ENCODE measurements around the gene RUNX2.

Gene RUNX2

GRCh38 chr6:45504947-45505346 lies 176.8 kb downstream of the RUNX2 start:
- H3K36me3 ChIP-seq (ENCODE audit: control insufficient read depth, insufficient read depth, low read length) = no peaks in the 10 kb centered on the region
- no peaks in the 10 kb centered on the region for H3K9me3 ChIP-seq (ENCODE audit: control insufficient read depth, low read length)
- peaks cover 10% of the 10 kb centered on the region for H3K4me1 ChIP-seq (ENCODE audit: control insufficient read depth, insufficient read depth, low read length)
- H3K4me3 ChIP-seq (ENCODE audit: low read length) = no peak overlapping the region
- no peak overlapping the region for H3K9ac ChIP-seq (ENCODE audit: low read length)
- no peaks in the 10 kb centered on the region for H3K27me3 ChIP-seq (ENCODE audit: control insufficient read depth, insufficient read depth, low read length)

- H3K27me3 ChIP-seq (ENCODE audit: control insufficient read depth, insufficient read depth, low read length) = no peaks in the 10 kb centered on the region
- no peak overlapping the region for H3K4me3 ChIP-seq (ENCODE audit: low read length)
- H3K9me3 ChIP-seq (ENCODE audit: control insufficient read depth, low read length) = no peaks in the 10 kb centered on the region
- H3K9ac ChIP-seq (ENCODE audit: low read length) = no peak overlapping the region
- H3K36me3 ChIP-seq (ENCODE audit: control insufficient read depth, insufficient read depth, low read length) = no peaks in the 10 kb centered on the region
- peaks cover 10% of the 10 kb centered on the region for H3K4me1 ChIP-seq (ENCODE audit: control insufficient read depth, insufficient read depth, low read length)
Measured at GRCh38 chr6:45505470-45505869, 177.3 kb downstream of the RUNX2 start.

- Histone ChIP-seq H3K9ac (ENCODE audit: low read length) (no peak overlapping the region), H3K9me3 (ENCODE audit: control insufficient read depth, low read length) (no peaks in the 10 kb centered on the region), H3K4me1 (ENCODE audit: control insufficient read depth, insufficient read depth, low read length) (peaks cover 10% of the 10 kb centered on the region), H3K36me3 (ENCODE audit: control insufficient read depth, insufficient read depth, low read length) (no peaks in the 10 kb centered on the region), H3K27me3 (ENCODE audit: control insufficient read depth, insufficient read depth, low read length) (no peaks in the 10 kb centered on the region), H3K4me3 (ENCODE audit: low read length) (no peak overlapping the region)
Measured at GRCh38 chr6:45507186-45507585, 179.1 kb downstream of the RUNX2 start.

- no peaks in the 10 kb centered on the region for H3K27me3 ChIP-seq (ENCODE audit: control insufficient read depth, insufficient read depth, low read length)
- no peaks in the 10 kb centered on the region for H3K9me3 ChIP-seq (ENCODE audit: control insufficient read depth, low read length)
Measured at GRCh38 chr6:45509426-45509825, 181.3 kb downstream of the RUNX2 start.

GRCh38 chr6:45512717-45513116 lies 184.6 kb downstream of the RUNX2 start:
- no peaks in the 10 kb centered on the region for H3K27me3 ChIP-seq (ENCODE audit: control insufficient read depth, insufficient read depth, low read length)
- no peak overlapping the region for H3K9ac ChIP-seq (ENCODE audit: low read length)
- H3K36me3 ChIP-seq (ENCODE audit: control insufficient read depth, insufficient read depth, low read length) = no peaks in the 10 kb centered on the region
- H3K4me1 ChIP-seq (ENCODE audit: control insufficient read depth, insufficient read depth, low read length) = peaks cover 6% of the 10 kb centered on the region
- no peaks in the 10 kb centered on the region for H3K9me3 ChIP-seq (ENCODE audit: control insufficient read depth, low read length)
- H3K4me3 ChIP-seq (ENCODE audit: low read length) = no peak overlapping the region

More at GRCh38 chr6:45509426-45509825, 181.3 kb downstream of the RUNX2 start:
- no peak overlapping the region for H3K4me3 ChIP-seq (ENCODE audit: low read length)
- no peak overlapping the region for H3K9ac ChIP-seq (ENCODE audit: low read length)
- no peaks in the 10 kb centered on the region for H3K36me3 ChIP-seq (ENCODE audit: control insufficient read depth, insufficient read depth, low read length)
- H3K4me1 ChIP-seq (ENCODE audit: control insufficient read depth, insufficient read depth, low read length) = peaks cover 12% of the 10 kb centered on the region

- Histone ChIP-seq H3K27me3 (ENCODE audit: control insufficient read depth, insufficient read depth, low read length) (no peaks in the 10 kb centered on the region), H3K9ac (ENCODE audit: low read length) (no peak overlapping the region), H3K4me3 (ENCODE audit: low read length) (no peak overlapping the region), H3K4me1 (ENCODE audit: control insufficient read depth, insufficient read depth, low read length) (peaks cover 6% of the 10 kb centered on the region), H3K9me3 (ENCODE audit: control insufficient read depth, low read length) (no peaks in the 10 kb centered on the region), H3K36me3 (ENCODE audit: control insufficient read depth, insufficient read depth, low read length) (no peaks in the 10 kb centered on the region)
Measured at GRCh38 chr6:45513213-45513618, 185.1 kb downstream of the RUNX2 start.

GRCh38 chr6:45513843-45514242 lies 185.7 kb downstream of the RUNX2 start:
- Histone ChIP-seq H3K9me3 (ENCODE audit: control insufficient read depth, low read length) (no peaks in the 10 kb centered on the region), H3K4me1 (ENCODE audit: control insufficient read depth, insufficient read depth, low read length) (peaks cover 6% of the 10 kb centered on the region), H3K9ac (ENCODE audit: low read length) (no peak overlapping the region), H3K36me3 (ENCODE audit: control insufficient read depth, insufficient read depth, low read length) (no peaks in the 10 kb centered on the region), H3K4me3 (ENCODE audit: low read length) (no peak overlapping the region), H3K27me3 (ENCODE audit: control insufficient read depth, insufficient read depth, low read length) (no peaks in the 10 kb centered on the region)

- H3K27me3 ChIP-seq (ENCODE audit: control insufficient read depth, insufficient read depth, low read length) = no peaks in the 10 kb centered on the region
- H3K9ac ChIP-seq (ENCODE audit: low read length) = no peak overlapping the region
- H3K36me3 ChIP-seq (ENCODE audit: control insufficient read depth, insufficient read depth, low read length) = no peaks in the 10 kb centered on the region
- no peak overlapping the region for H3K4me3 ChIP-seq (ENCODE audit: low read length)
- H3K9me3 ChIP-seq (ENCODE audit: control insufficient read depth, low read length) = no peaks in the 10 kb centered on the region
- peaks cover 6% of the 10 kb centered on the region for H3K4me1 ChIP-seq (ENCODE audit: control insufficient read depth, insufficient read depth, low read length)
Measured at GRCh38 chr6:45514454-45515230, 186.5 kb downstream of the RUNX2 start.

- Histone ChIP-seq H3K36me3 (ENCODE audit: control insufficient read depth, insufficient read depth, low read length) (no peaks in the 10 kb centered on the region), H3K4me3 (ENCODE audit: low read length) (no peak overlapping the region), H3K4me1 (ENCODE audit: control insufficient read depth, insufficient read depth, low read length) (peaks cover 18% of the 10 kb centered on the region), H3K27me3 (ENCODE audit: control insufficient read depth, insufficient read depth, low read length) (no peaks in the 10 kb centered on the region), H3K9me3 (ENCODE audit: control insufficient read depth, low read length) (no peaks in the 10 kb centered on the region), H3K9ac (ENCODE audit: low read length) (no peak overlapping the region)
Measured at GRCh38 chr6:45518013-45518720, 190.0 kb downstream of the RUNX2 start.

- Histone ChIP-seq H3K36me3 (ENCODE audit: control insufficient read depth, insufficient read depth, low read length) (no peaks in the 10 kb centered on the region), H3K4me1 (ENCODE audit: control insufficient read depth, insufficient read depth, low read length) (peaks cover 18% of the 10 kb centered on the region), H3K4me3 (ENCODE audit: low read length) (no peak overlapping the region), H3K9ac (ENCODE audit: low read length) (no peak overlapping the region), H3K9me3 (ENCODE audit: control insufficient read depth, low read length) (no peaks in the 10 kb centered on the region), H3K27me3 (ENCODE audit: control insufficient read depth, insufficient read depth, low read length) (no peaks in the 10 kb centered on the region)
Measured at GRCh38 chr6:45521226-45521625, 193.1 kb downstream of the RUNX2 start.

GRCh38 chr6:45522486-45522885 lies 194.4 kb downstream of the RUNX2 start:
- Histone ChIP-seq H3K36me3 (ENCODE audit: control insufficient read depth, insufficient read depth, low read length) (no peaks in the 10 kb centered on the region), H3K9ac (ENCODE audit: low read length) (no peak overlapping the region), H3K27me3 (ENCODE audit: control insufficient read depth, insufficient read depth, low read length) (no peaks in the 10 kb centered on the region), H3K9me3 (ENCODE audit: control insufficient read depth, low read length) (no peaks in the 10 kb centered on the region), H3K4me1 (ENCODE audit: control insufficient read depth, insufficient read depth, low read length) (peaks cover 18% of the 10 kb centered on the region), H3K4me3 (ENCODE audit: low read length) (no peak overlapping the region)

GRCh38 chr6:45527210-45527609 lies 199.1 kb downstream of the RUNX2 start:
- no peaks in the 10 kb centered on the region for H3K9me3 ChIP-seq (ENCODE audit: control insufficient read depth, low read length)
- H3K27me3 ChIP-seq (ENCODE audit: control insufficient read depth, insufficient read depth, low read length) = no peaks in the 10 kb centered on the region
- H3K4me3 ChIP-seq (ENCODE audit: low read length) = no peak overlapping the region
- peaks cover 9% of the 10 kb centered on the region for H3K4me1 ChIP-seq (ENCODE audit: control insufficient read depth, insufficient read depth, low read length)
- no peak overlapping the region for H3K9ac ChIP-seq (ENCODE audit: low read length)
- H3K36me3 ChIP-seq (ENCODE audit: control insufficient read depth, insufficient read depth, low read length) = no peaks in the 10 kb centered on the region

Measured in mucosa of stomach (tissue), 1 donor.